Measurements from ENCODE around the gene AAMP.

The AAMP gene

GRCh38 chr2:218219934-218220333, 50.0 kb downstream of the AAMP start:
- Histone ChIP-seq H3K27ac (no peak overlapping the region), H3K36me3 (ENCODE audit: control insufficient read depth, insufficient read depth, low read length) (no peaks in the 10 kb centered on the region), H2AFZ (no peak overlapping the region), H3K79me2 (peaks cover 40% of the 10 kb centered on the region), H3K4me1 (peaks cover 15% of the 10 kb centered on the region), H3K9me3 (ENCODE audit: control insufficient read depth, low read length) (no peaks in the 10 kb centered on the region), H3K4me3 (ENCODE audit: low read depth, low read length) (no peak overlapping the region), H3K4me2 (ENCODE audit: low read length) (no peak overlapping the region), H3K9ac (no peak overlapping the region), H3K27me3 (ENCODE audit: control insufficient read depth, insufficient read depth, low read length) (no peaks in the 10 kb centered on the region)
- TF ChIP-seq CTCF (IDR thresholded peaks at IDR 0.05): no peak

- H3K9me3 ChIP-seq (ENCODE audit: control insufficient read depth, low read length): no peaks in the 10 kb centered on the region
- TF ChIP-seq CTCF (IDR thresholded peaks at IDR 0.05): no peak
- H3K27me3 ChIP-seq (ENCODE audit: control insufficient read depth, insufficient read depth, low read length): no peaks in the 10 kb centered on the region
- peak overlapping the region; percentile 91 for H3K27ac ChIP-seq
- peaks cover 15% of the 10 kb centered on the region for H3K4me1 ChIP-seq
- peak overlapping the region; percentile 74 for H3K4me2 ChIP-seq (ENCODE audit: low read length)
- H3K79me2 ChIP-seq: peaks cover 37% of the 10 kb centered on the region
- H2AFZ ChIP-seq: no peak overlapping the region
- H3K36me3 ChIP-seq (ENCODE audit: control insufficient read depth, insufficient read depth, low read length): no peaks in the 10 kb centered on the region
- no peak overlapping the region for H3K9ac ChIP-seq
- peak overlapping the region; percentile 70 for H3K4me3 ChIP-seq (ENCODE audit: low read depth, low read length)
Observed at GRCh38 chr2:218218268-218219185, 51.4 kb downstream of the AAMP start.

GRCh38 chr2:218217360-218218267, 52.3 kb downstream of the AAMP start:
- no peak for TF ChIP-seq CTCF (IDR thresholded peaks at IDR 0.05)
- peak overlapping the region; percentile 91 for H3K27ac ChIP-seq
- no peaks in the 10 kb centered on the region for H3K9me3 ChIP-seq (ENCODE audit: control insufficient read depth, low read length)
- H3K4me1 ChIP-seq: peaks cover 9% of the 10 kb centered on the region
- H3K36me3 ChIP-seq (ENCODE audit: control insufficient read depth, insufficient read depth, low read length): no peaks in the 10 kb centered on the region
- H3K27me3 ChIP-seq (ENCODE audit: control insufficient read depth, insufficient read depth, low read length): no peaks in the 10 kb centered on the region
- peak overlapping the region; percentile 78 for H3K9ac ChIP-seq
- H3K4me2 ChIP-seq (ENCODE audit: low read length): peak overlapping the region; percentile 74
- peaks cover 34% of the 10 kb centered on the region for H3K79me2 ChIP-seq
- peak overlapping the region; percentile 70 for H3K4me3 ChIP-seq (ENCODE audit: low read depth, low read length)
- H2AFZ ChIP-seq: peak overlapping the region; percentile 98

- Histone ChIP-seq H3K4me1 (peaks cover 6% of the 10 kb centered on the region), H3K27ac (peak within 1 kb of the TSS; percentile 91), H2AFZ (peak within 1 kb of the TSS; percentile 98), H3K4me3 (ENCODE audit: low read depth, low read length) (peak within 1 kb of the TSS; percentile 70), H3K36me3 (ENCODE audit: control insufficient read depth, insufficient read depth, low read length) (no peaks in the 10 kb centered on the region), H3K9me3 (ENCODE audit: control insufficient read depth, low read length) (no peaks in the 10 kb centered on the region), H3K9ac (peak within 1 kb of the TSS; percentile 78), H3K27me3 (ENCODE audit: control insufficient read depth, insufficient read depth, low read length) (no peaks in the 10 kb centered on the region), H3K79me2 (peaks cover 28% of the 10 kb centered on the region), H3K4me2 (ENCODE audit: low read length) (peak within 1 kb of the TSS; percentile 90)
- no peak for TF ChIP-seq CTCF (IDR thresholded peaks at IDR 0.05)
Observed at GRCh38 chr2:218216674-218217359, 53.1 kb downstream of the AAMP start, which contains the start of gene ARPC2. Gene ARPC2, plus strand, starts transcription at chr2:218217189. Its CDS starts 282 bp downstream, at chr2:218217471.
